Spleen (tissue), 11 donors: ENCODE measurements around the gene GRAMD1A. TPM values are rescaled to one million over a fixed set of nuclear protein-coding genes. Genes with fewer than 3 reads are reported as not detected.
"Not testable (repeated sequence)": the region's sequence is repeated elsewhere in the genome, so short reads cannot be mapped to it uniquely, and the experiment has no call there.

Source experiments
- DNase-seq: peaks from one replicate; pipeline ENCODE4 v3.0.0-alpha.2; 2020
- H3K27ac ChIP-seq, 8 donors: fragments of 200-600 bp; sonication (generic) in 7 of 8; 1 replicate in 4 of 8; 2 replicates in 4 of 8; pipeline versions ENCODE4 v1.5.0 to v1.8.0; 2016 to 2021; ENCODE audit warnings: inconsistent platforms in 4 of 8, mild to moderate bottlenecking in 4 of 8, moderate library complexity in 1 of 8
- H3K27me3 ChIP-seq, 7 donors: fragments of 200-600 bp; sonication (generic) in 6 of 7; replicated peaks in 1 of 7; 1 replicate in 4 of 7; 2 replicates in 3 of 7; pipeline versions ENCODE4 v1.5.0 to v1.8.0; 2016 to 2021; ENCODE audit warnings: inconsistent platforms in 3 of 7, mild to moderate bottlenecking in 1 of 7
- H3K36me3 ChIP-seq, 6 donors: fragments of 200-600 bp; sonication (generic) in 5 of 6; 1 replicate in 4 of 6; 2 replicates in 2 of 6; pipeline versions ENCODE4 v1.5.0 to v1.8.0; 2016 to 2021; ENCODE audit warnings: inconsistent platforms in 2 of 6
- H3K4me1 ChIP-seq, 6 donors: fragments of 200-600 bp; sonication (generic) in 5 of 6; 1 replicate in 3 of 6; 2 replicates in 3 of 6; pipeline versions ENCODE4 v1.5.0 to v1.8.0; 2016 to 2021; ENCODE audit warnings: inconsistent platforms in 3 of 6
- H3K4me3 ChIP-seq, 8 donors: fragments of 200-600 bp; sonication (generic) in 7 of 8; 1 replicate in 4 of 8; 2 replicates in 4 of 8; pipeline versions ENCODE4 v1.5.0 to v1.8.0; 2016 to 2021; ENCODE audit warnings: inconsistent platforms in 4 of 8, mild to moderate bottlenecking in 4 of 8, moderate library complexity in 2 of 8
- H3K9me3 ChIP-seq, 8 donors: fragments of 200-600 bp; sonication (generic) in 7 of 8; 1 replicate in 4 of 8; 2 replicates in 4 of 8; pipeline versions ENCODE4 v1.5.0 to v1.8.0; 2016 to 2021; ENCODE audit warnings: inconsistent platforms in 4 of 8
- POLR2A ChIP-seq, 3 donors: fragments of 450-650 bp; IDR thresholded peaks; one replicate each; pipeline ENCODE4 v1.5.1; 2017; ENCODE audit warnings: antibody characterized with exemption in 3 of 3, mild to moderate bottlenecking in 1 of 3
- POLR2AphosphoS5 ChIP-seq, 3 donors: sonication (generic); formaldehyde crosslinking; IDR thresholded peaks; one replicate each; pipeline ENCODE4 v1.5.1; 2017; ENCODE audit warnings: antibody characterized with exemption in 3 of 3
- WGBS, 5 donors: extraction: QIAGEN DNeasy Blood & Tissue Kit in 3 of 5; methylation state at CpG; one replicate each; pipeline versions ENCODE4 v1.1.5 to v1.1.7; 2013 to 2018; 5-methylcytosine and 5-hydroxymethylcytosine counted together
- intact Hi-C: fragments of 100-400 bp; cut with DNase I; formaldehyde crosslinking; loops from one replicate; pipeline ENCODE4 v1.15.0; 2023; ENCODE audit warnings: low total_unique reads
- polyA plus RNA-seq, 3 donors: library from polyadenylated mRNA; stranded (reverse); fragments of 200-250 nt; gene quantifications; one replicate each; pipeline ENCODE4 v1.2.1, GENCODE V29; 2013
- total RNA-seq, 7 donors: library from RNA; depleted of rRNA in 3 of 7; stranded (reverse); fragments of >200 nt in 3 of 7; fragmentation: NEBNext Ultra II Directional in 4 of 7; extraction: Animal tissue kit (Norgen Biotek cat#: 25700) in 4 of 7; gene quantifications; one replicate each; pipeline versions ENCODE4 v1.1.0 to v1.2.1, GENCODE V29; 2016 to 2021
- TF ChIP-seq, protein P1 (sequence below), 11 experiments: fragments of 200-600 bp in 7 of 11; fragments of 450-650 bp in 4 of 11; sonication (generic) in 4 of 11; IDR thresholded peaks in 8 of 11; conservative IDR thresholded peaks in 3 of 11; 1 replicate in 7 of 11; 2 replicates in 4 of 11; pipeline versions ENCODE4 v1.4.0 to v1.8.0; 2016 to 2021; ENCODE audit warnings: antibody characterized with exemption in 11 of 11, inconsistent platforms in 4 of 11, mild to moderate bottlenecking in 1 of 11
- donor health status: healthy with polysubstance abuse.
- donor health status: DM: no; HTN: no; CAD: no; lungs with moderate emphysema.
- donor health status: DM: no; HTN: no; CAD: no.
- donor health status: Bipolar disorder and iron deficiency.
- donor health status: healthy.
- donor health status: DM: no; HTN: no; CAD: no.
- donor health status: DM: yes; HTN: yes; CAD: no.

GRAMD1A gene
- total and polyA plus RNA-seq, 10 donors = 30.0 to 177 (median 101) TPM

DNA sequence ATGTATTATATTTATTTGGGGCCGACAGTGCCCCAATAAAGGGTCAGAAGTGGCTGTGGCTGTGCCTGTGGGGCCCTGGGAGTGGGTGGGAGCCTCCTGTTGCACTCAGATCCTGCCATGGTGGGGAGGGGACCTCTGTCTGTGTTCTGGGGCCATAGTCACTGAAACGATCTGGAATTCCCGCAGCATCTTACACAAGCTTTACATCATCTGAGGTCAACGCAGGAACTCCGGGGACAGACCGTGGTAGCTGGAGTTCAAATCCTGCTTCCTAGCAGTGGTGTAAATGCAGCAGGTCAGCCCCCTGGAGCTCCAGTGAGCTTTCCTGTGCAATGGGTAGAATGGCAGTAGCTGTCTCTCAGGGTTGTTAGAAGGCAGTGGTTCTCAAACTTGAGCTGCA, 26.3 kb downstream of the GRAMD1A start:
- intact Hi-C loops = no loop called here
- 71 to 89% (median 85%) methylated on average over 6 of the region's 6 CpGs for WGBS, 5 donors
- H3K9me3 ChIP-seq = no peaks in the 10 kb centered on the region
- no peak for TF ChIP-seq POLR2A (IDR thresholded peaks at IDR 0.05)
- TF ChIP-seq, protein P1, sequence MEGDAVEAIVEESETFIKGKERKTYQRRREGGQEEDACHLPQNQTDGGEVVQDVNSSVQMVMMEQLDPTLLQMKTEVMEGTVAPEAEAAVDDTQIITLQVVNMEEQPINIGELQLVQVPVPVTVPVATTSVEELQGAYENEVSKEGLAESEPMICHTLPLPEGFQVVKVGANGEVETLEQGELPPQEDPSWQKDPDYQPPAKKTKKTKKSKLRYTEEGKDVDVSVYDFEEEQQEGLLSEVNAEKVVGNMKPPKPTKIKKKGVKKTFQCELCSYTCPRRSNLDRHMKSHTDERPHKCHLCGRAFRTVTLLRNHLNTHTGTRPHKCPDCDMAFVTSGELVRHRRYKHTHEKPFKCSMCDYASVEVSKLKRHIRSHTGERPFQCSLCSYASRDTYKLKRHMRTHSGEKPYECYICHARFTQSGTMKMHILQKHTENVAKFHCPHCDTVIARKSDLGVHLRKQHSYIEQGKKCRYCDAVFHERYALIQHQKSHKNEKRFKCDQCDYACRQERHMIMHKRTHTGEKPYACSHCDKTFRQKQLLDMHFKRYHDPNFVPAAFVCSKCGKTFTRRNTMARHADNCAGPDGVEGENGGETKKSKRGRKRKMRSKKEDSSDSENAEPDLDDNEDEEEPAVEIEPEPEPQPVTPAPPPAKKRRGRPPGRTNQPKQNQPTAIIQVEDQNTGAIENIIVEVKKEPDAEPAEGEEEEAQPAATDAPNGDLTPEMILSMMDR (IDR thresholded peaks at IDR 0.05 in 8 of 11, conservative IDR thresholded peaks at IDR 0.05 in 3 of 11) = no peak
- TF ChIP-seq POLR2AphosphoS5 (IDR thresholded peaks at IDR 0.05) = no peak
- H3K27ac ChIP-seq = no peak overlapping the region
- DNase-seq = no peak
- peaks cover 4 to 71% (median 66%) of the 10 kb centered on the region in 6 donors for H3K36me3 ChIP-seq
- no peak overlapping the region for H3K4me3 ChIP-seq
- peaks cover 0 to 57% (median 28%) of the 10 kb centered on the region in 6 donors for H3K4me1 ChIP-seq
- H3K27me3 ChIP-seq = peaks cover 0 to 25% (median 7%) of the 10 kb centered on the region in 7 donors

DNA sequence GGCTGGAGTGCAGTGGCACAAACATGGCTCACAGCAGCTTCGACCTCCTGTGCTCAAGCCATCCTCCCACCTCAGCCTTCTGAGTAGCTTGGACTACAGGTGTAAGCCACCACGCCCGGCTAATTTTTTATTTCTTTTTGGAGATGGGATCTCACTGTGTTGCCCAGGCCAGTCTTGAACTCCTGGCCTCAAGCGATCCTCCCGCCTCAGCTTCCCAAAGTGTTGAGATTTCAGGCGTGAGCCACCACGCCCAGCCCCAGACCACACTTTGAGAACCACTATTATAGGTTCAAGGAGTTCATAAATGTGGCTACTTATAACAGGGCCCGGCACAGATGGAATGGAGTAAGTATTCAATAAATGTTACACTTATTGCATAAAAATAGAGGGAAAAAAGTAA, 26.9 kb downstream of the GRAMD1A start:
- intact Hi-C loops = no loop called here
- Histone ChIP-seq H3K9me3 (no peaks in the 10 kb centered on the region), H3K27ac (no peak overlapping the region), H3K4me1 (peaks cover 0 to 57% (median 31%) of the 10 kb centered on the region in 6 donors), H3K36me3 (peaks cover 4 to 65% (median 61%) of the 10 kb centered on the region in 6 donors), H3K4me3 (no peak overlapping the region), H3K27me3 (peaks cover 0 to 31% (median 7%) of the 10 kb centered on the region in 7 donors)
- TF ChIP-seq POLR2AphosphoS5 (IDR thresholded peaks at IDR 0.05) (no peak), POLR2A (IDR thresholded peaks at IDR 0.05) (no peak)
- TF ChIP-seq, protein P1 (IDR thresholded peaks at IDR 0.05 in 8 of 11, conservative IDR thresholded peaks at IDR 0.05 in 3 of 11) = no peak
- WGBS, 5 donors = 88 to 93% (median 92%) methylated on average over 8 of the region's 8 CpGs
- DNase-seq = no peak

DNA sequence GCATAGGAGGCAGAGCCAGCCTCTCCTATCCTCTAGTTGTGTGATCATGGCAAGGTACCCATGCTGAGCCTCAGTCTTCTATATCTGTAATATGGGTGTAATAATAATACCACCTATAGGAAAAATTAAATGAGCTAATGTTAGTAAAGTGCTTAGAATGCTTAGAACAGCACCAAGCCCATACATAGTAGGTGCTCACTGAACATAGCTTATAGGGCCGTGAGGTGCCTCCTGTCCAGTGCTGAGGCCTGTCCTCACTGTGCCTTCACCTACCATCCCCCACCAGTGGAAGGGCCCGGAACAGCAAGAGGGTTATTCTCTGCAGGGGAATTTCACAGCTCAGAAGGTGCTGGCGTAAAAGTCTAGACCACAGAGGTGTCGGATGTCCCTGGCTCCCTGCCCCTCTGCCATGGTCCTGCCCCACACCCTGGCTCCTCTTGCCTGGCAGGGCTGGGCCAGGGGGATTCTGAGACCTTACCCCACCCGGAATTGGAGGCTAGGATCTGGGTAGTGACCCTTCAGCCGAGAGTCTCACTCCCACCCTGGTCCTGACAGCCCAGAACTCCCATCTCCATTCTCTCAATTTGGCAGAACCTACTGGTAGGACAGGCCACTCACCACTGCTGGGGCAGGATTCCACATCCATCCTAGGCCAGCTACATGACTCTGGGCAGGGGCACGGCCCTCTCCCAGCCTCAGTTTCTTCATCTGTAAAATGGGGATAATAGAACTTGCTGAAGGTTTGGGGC, 27.9 kb downstream of the GRAMD1A start:
- Histone ChIP-seq H3K27me3 (peaks cover 0 to 38% (median 7%) of the 10 kb centered on the region in 7 donors), H3K27ac (no peak overlapping the region), H3K4me1 (peaks cover 0 to 57% (median 26%) of the 10 kb centered on the region in 6 donors), H3K36me3 (peaks cover 4 to 55% (median 50%) of the 10 kb centered on the region in 6 donors), H3K4me3 (no peak overlapping the region), H3K9me3 (no peaks in the 10 kb centered on the region)
- intact Hi-C loops = no loop called here
- DNase-seq = no peak
- WGBS, 5 donors = 76 to 89% (median 83%) methylated on average over 5 to 7 of the region's 7 CpGs
- TF ChIP-seq POLR2A (IDR thresholded peaks at IDR 0.05) (no peak), POLR2AphosphoS5 (IDR thresholded peaks at IDR 0.05) (peak; percentile 4 to 67 (median 44))
- TF ChIP-seq, protein P1 (IDR thresholded peaks at IDR 0.05 in 8 of 11, conservative IDR thresholded peaks at IDR 0.05 in 3 of 11) = no peak

DNA sequence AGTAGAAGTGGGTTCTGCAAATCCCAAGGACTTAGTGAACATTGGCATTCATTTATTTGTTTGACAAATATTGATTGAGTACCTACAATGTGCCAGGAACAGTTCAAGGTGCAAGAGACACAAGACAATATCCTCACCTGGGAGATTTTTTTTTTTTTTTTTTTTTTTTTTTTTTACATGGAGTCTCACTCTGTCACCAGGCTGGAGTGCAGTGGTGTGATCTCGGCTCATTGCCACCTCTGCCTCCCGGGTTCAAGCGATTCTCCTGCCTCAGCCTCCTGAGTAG, 28.4 kb downstream of the GRAMD1A start:
- peaks cover 0 to 52% (median 21%) of the 10 kb centered on the region in 6 donors for H3K4me1 ChIP-seq
- peaks cover 0 to 38% (median 7%) of the 10 kb centered on the region in 7 donors for H3K27me3 ChIP-seq
- H3K9me3 ChIP-seq, H3K27ac ChIP-seq, intact Hi-C loops, DNase-seq, H3K4me3 ChIP-seq: not testable (repeated sequence)
- H3K36me3 ChIP-seq = peaks cover 2 to 55% (median 45%) of the 10 kb centered on the region in 6 donors
- WGBS, 5 donors = 91 to 95% (median 94%) methylated on average over 3 of the region's 3 CpGs

DNA sequence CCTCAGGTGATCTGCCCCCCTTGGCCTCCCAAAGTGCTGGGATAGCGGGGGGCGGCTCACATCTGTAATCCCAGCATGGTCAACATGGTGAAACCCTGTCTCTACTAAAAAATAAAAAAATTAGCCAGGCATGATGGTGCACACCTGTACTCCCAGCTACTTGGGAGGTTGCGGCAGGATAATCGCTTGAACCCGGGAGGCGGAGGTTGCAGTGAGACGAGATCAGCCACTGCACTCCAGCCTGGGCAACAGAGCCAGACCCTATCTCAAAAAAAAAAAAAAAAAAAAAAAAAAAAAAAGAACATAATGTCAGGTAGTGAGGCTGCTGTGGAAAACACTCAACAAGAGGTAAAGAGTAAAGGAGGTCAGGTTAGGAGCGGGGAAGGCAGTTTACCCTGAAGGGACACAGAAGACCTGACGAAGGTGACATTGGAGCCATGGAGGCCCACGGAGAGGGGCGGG, 29.2 kb downstream of the GRAMD1A start:
- WGBS, 5 donors = 74 to 82% (median 82%) methylated on average over 11 of the region's 11 CpGs
- Histone ChIP-seq H3K4me1 (peaks cover 0 to 44% (median 17%) of the 10 kb centered on the region in 6 donors), H3K36me3 (peaks cover 0 to 55% (median 38%) of the 10 kb centered on the region in 6 donors), H3K27me3 (peaks cover 0 to 38% (median 7%) of the 10 kb centered on the region in 7 donors)
- H3K9me3 ChIP-seq, H3K27ac ChIP-seq, H3K4me3 ChIP-seq, intact Hi-C loops, DNase-seq: not testable (repeated sequence)
